ENCODE data around the gene CNTRL.
A peak's percentile ranks its signal among the peaks of the same experiment; 100 is the strongest.
"Not testable (repeated sequence)": the region's sequence is repeated elsewhere in the genome, so short reads cannot be mapped to it uniquely, and the experiment has no call there.

CNTRL gene

GRCh38 chr9:121095057-121095456 lies 20.3 kb downstream of the CNTRL start:
- no peak for TF ChIP-seq CTCF (IDR thresholded peaks at IDR 0.05; ENCODE audit: low read depth, low read length, missing control alignments)
- H3K4me3 ChIP-seq (ENCODE audit: low read depth, low read length), result no peak overlapping the region
- no peak for DNase-seq (ENCODE audit: low read depth)

DNA sequence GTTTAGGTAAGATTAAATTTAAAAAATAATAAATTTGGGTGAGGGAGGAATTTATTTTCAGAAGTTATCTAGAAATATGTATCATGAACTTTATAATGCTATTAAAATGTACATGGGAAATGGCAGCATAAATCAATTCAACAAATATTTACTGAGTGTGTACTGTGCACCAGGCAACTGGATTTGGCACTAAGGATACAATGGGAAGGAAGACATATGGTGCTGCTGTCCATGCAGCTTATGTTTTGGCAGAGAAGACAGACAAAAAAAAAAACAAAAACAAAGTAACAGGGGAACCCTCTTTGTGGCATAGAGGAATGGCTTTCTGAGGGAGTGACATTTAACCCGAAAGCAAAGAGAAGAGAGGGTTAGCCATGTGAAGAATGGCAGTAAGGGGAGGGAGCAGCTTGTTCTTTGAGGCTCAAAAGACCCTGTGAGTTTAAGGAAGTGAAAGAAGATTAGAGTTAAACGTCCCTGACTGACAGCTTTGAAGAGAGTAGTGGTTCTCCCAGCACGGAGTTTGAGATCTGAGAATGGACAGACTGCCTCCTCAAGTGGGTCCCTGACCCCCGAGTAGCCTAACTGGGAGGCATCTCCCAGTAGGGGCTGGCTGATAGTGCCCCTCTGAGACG lies 23.9 kb downstream of the CNTRL start:
- no peak for TF ChIP-seq CTCF (IDR thresholded peaks at IDR 0.05; ENCODE audit: low read depth, low read length, missing control alignments)
- DNase-seq (ENCODE audit: low read depth), result no peak

GRCh38 chr9:121104054-121104453 lies 29.3 kb downstream of the CNTRL start:
- not testable (repeated sequence) for H3K4me3 ChIP-seq (ENCODE audit: low read depth, low read length); DNase-seq (ENCODE audit: low read depth)

More for the DNA sequence above, 23.9 kb downstream of the CNTRL start:
- no peak overlapping the region for H3K4me3 ChIP-seq (ENCODE audit: low read depth, low read length)

GRCh38 chr9:121105531-121105930 lies 30.8 kb downstream of the CNTRL start:
- TF ChIP-seq CTCF (IDR thresholded peaks at IDR 0.05; ENCODE audit: low read depth, low read length, missing control alignments), result no peak
- no peak overlapping the region for H3K4me3 ChIP-seq (ENCODE audit: low read depth, low read length)
- DNase-seq (ENCODE audit: low read depth), result no peak

- DNase-seq (ENCODE audit: low read depth), result no peak
- peak; percentile 10 for TF ChIP-seq CTCF (IDR thresholded peaks at IDR 0.05; ENCODE audit: low read depth, low read length, missing control alignments)
- H3K4me3 ChIP-seq (ENCODE audit: low read depth, low read length), result no peak overlapping the region
These were observed 32.3 kb downstream of the CNTRL start for GRCh38 chr9:121107029-121107428.

- TF ChIP-seq CTCF (IDR thresholded peaks at IDR 0.05; ENCODE audit: low read depth, low read length, missing control alignments), result no peak
- H3K4me3 ChIP-seq (ENCODE audit: low read depth, low read length), result no peak overlapping the region
- DNase-seq (ENCODE audit: low read depth), result no peak
These were observed 33.1 kb downstream of the CNTRL start for GRCh38 chr9:121107881-121108280.

GRCh38 chr9:121115466-121115865 lies 40.7 kb downstream of the CNTRL start:
- DNase-seq (ENCODE audit: low read depth), result no peak
- no peak overlapping the region for H3K4me3 ChIP-seq (ENCODE audit: low read depth, low read length)
- no peak for TF ChIP-seq CTCF (IDR thresholded peaks at IDR 0.05; ENCODE audit: low read depth, low read length, missing control alignments)
